Activated CD4-positive, alpha-beta memory T cell treated with anti-CD3 and anti-CD28 coated beads for 36 hours (primary cell): Measurements from ENCODE around the gene ST6GALNAC4. TPM values are rescaled to one million over a fixed set of nuclear protein-coding genes. Genes with fewer than 3 reads are reported as not detected.
"Not testable (repeated sequence)": the region's sequence is repeated elsewhere in the genome, so short reads cannot be mapped to it uniquely, and the experiment has no call there.

Experiments used
- CTCF ChIA-PET: fragments of 350-600 bp; sonication (Branson Sonifier 250); formaldehyde crosslinking; loops from one replicate; lab custom pipeline; 2021; ENCODE audit warnings: antibody characterized with exemption, inconsistent platforms; lab: Charles Lee
- POLR2A ChIA-PET: fragments of 350-600 bp; sonication (Branson Sonifier 250); formaldehyde crosslinking; loops from one replicate; lab custom pipeline; 2021; ENCODE audit warnings: antibody characterized with exemption; lab: Charles Lee
- DNase-seq: peaks from one replicate; pipeline ENCODE4 v3.0.0-alpha.2; 2020
- H3K27ac Mint-ChIP-seq: one replicate; pipeline ENCODE4 v1.8.0; 2021; ENCODE audit warnings: mixed read lengths
- H3K27me3 Mint-ChIP-seq: one replicate; pipeline ENCODE4 v1.8.0; 2021; ENCODE audit warnings: mixed read lengths
- H3K36me3 Mint-ChIP-seq: one replicate; pipeline ENCODE4 v1.8.0; 2021; ENCODE audit warnings: mixed read lengths
- H3K4me1 Mint-ChIP-seq: one replicate; pipeline ENCODE4 v1.8.0; 2021; ENCODE audit warnings: low read depth, mixed read lengths
- H3K4me3 Mint-ChIP-seq: one replicate; pipeline ENCODE4 v1.8.0; 2021; ENCODE audit warnings: mild to moderate bottlenecking, mixed read lengths
- H3K9me3 Mint-ChIP-seq: one replicate; pipeline ENCODE4 v1.8.0; 2021; ENCODE audit warnings: mixed read lengths
- intact Hi-C: fragments of 100-400 bp; cut with micrococcal nuclease; formaldehyde crosslinking; loops from one replicate; pipeline ENCODE4 v1.15.1; 2023
- total RNA-seq, 2 experiments: library from RNA; stranded (reverse); gene quantifications; one replicate each; pipeline ENCODE4 v1.2.3, GENCODE V29; 2021

Gene ST6GALNAC4
- total RNA-seq, 2 experiments from 2014 or later: 21.2 to 23.5 TPM

DNA sequence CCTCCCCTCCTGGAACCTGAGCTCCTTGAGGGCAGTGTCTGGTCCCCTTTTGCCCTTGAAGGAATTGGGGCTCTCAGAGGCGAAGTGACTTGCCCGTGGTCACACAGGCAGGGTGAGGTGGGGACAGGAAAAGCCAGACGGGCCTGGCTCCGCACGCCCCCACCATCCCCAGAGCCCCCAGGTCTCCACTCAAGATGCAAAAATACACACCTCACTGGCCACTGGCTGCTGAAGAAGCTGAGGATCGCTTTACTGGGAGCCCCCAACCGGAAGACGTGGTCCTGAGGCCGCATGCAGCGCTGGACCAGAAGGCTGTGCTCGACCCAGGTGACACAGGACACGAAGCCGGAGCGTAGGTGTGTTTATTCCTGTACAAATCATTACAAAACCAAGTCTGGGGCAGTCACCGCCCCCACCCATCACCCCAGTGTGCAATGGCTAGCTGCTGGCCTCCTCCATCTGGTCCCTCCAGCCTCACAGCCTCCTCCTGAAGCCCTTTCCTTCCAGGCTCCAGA lies 31.8 kb downstream of the ST6GALNAC4 start:
- Mint-ChIP-seq H3K36me3 (peaks cover 22% of the 10 kb centered on the region), H3K9me3 (no peaks in the 10 kb centered on the region), H3K4me1 (peaks cover 6% of the 10 kb centered on the region), H3K27ac (no peak overlapping the region), H3K4me3 (no peak overlapping the region), H3K27me3 (no peaks in the 10 kb centered on the region)
- intact Hi-C loops: no loop called here
- ChIA-PET CTCF (interaction anchor here (1.1 to 1.7 kb wide), 3 partner anchors 15 to 150 kb away, joined by 5 to 9 read pairs (median 7); partner anchors contain the start of gene TOR2A), POLR2A (no interaction called here)
- no peak for DNase-seq

DNA sequence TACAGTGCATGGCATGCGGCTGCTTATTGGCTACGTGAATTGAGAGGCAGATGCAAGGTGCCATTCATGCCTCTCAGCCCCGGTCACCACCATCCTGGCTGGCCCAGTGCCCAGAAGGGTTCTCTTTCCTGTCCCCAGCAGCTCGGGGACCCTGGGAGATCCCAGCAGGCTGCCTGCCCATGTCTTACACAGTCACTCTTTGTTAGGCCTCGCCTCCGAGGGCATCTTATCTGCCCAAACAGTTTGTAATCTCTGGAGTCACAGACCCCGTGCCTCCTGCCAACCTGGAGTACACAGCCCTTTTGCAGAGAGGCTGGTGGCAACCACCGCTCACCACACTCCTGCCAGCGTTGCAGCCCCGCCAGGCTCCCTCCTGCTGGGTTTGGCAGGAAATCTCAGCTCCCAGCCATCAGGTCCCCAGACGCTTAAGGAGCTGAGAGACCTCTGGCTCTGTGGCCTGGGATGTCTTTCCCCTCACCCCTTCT lies 32.4 kb downstream of the ST6GALNAC4 start:
- CTCF ChIA-PET: interaction anchor here (1.1 to 1.7 kb wide), 3 partner anchors 14 to 149 kb away, joined by 5 to 9 read pairs (median 7); partner anchors contain the start of gene TOR2A

DNA sequence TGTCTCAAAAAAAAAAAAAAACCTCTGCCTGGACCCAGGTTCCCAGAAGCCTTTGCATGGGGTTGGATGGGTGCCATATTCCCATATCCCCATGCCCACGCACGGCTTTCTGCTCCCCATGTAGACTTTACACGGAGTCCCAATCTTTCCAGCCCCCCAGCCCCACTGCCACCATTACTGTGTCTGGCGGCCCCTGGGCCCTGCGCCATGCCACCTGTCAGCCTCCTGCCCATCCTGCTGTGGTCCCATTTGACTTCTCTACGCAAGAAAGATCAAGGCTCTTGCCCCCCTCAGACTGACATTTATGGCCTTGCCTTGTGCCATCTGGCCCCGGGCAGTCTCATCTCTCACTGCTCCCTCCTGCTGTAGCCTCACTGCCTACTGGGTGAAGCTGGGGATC lies 32.9 kb downstream of the ST6GALNAC4 start:
- no peaks in the 10 kb centered on the region for H3K27me3 Mint-ChIP-seq
- H3K36me3 Mint-ChIP-seq: peaks cover 24% of the 10 kb centered on the region
- intact Hi-C loops: no loop called here
- peak overlapping the region; percentile 33 for H3K27ac Mint-ChIP-seq
- no peaks in the 10 kb centered on the region for H3K9me3 Mint-ChIP-seq
- POLR2A ChIA-PET: no interaction called here
- CTCF ChIA-PET: no interaction called here
- H3K4me1 Mint-ChIP-seq: peaks cover 7% of the 10 kb centered on the region
- no peak for DNase-seq
- H3K4me3 Mint-ChIP-seq: no peak overlapping the region

More for the DNA sequence above, 32.4 kb downstream of the ST6GALNAC4 start:
- intact Hi-C loops: no loop called here
- Mint-ChIP-seq H3K36me3 (peaks cover 22% of the 10 kb centered on the region), H3K27ac (peak overlapping the region; percentile 33), H3K27me3 (no peaks in the 10 kb centered on the region), H3K4me3 (no peak overlapping the region), H3K4me1 (peaks cover 6% of the 10 kb centered on the region), H3K9me3 (no peaks in the 10 kb centered on the region)
- POLR2A ChIA-PET: no interaction called here
- DNase-seq: no peak

DNA sequence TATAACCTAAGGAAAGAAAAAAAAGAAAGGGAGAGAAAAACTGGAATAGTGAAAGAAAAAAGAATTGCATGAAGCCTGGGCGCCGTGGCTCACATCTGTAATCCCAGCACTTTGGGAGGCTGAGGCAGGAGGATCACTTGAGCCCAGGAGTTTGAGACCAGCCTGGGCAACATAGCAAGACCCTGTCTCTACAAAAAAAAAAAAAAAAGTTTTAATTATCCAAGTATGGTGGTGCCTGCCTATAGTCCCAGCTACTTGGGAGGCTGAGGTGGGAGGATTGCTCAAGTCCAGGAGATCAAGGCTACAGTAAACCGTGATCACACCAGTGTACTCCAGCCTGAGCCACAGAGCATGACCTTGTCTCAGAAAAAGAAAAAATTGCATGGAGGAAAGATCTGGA lies 35.1 kb downstream of the ST6GALNAC4 start:
- POLR2A ChIA-PET, H3K27ac Mint-ChIP-seq, H3K9me3 Mint-ChIP-seq, DNase-seq, H3K27me3 Mint-ChIP-seq, H3K4me3 Mint-ChIP-seq, intact Hi-C loops: not testable (repeated sequence)
- Mint-ChIP-seq H3K4me1 (peaks cover 10% of the 10 kb centered on the region), H3K36me3 (peaks cover 12% of the 10 kb centered on the region)
- CTCF ChIA-PET: interaction anchor here (1.0 to 3.0 kb wide), 4 partner anchors 12 to 147 kb away, joined by 3 to 19 read pairs (median 4); partner anchors contain the start of genes ST6GALNAC6 and TOR2A

DNA sequence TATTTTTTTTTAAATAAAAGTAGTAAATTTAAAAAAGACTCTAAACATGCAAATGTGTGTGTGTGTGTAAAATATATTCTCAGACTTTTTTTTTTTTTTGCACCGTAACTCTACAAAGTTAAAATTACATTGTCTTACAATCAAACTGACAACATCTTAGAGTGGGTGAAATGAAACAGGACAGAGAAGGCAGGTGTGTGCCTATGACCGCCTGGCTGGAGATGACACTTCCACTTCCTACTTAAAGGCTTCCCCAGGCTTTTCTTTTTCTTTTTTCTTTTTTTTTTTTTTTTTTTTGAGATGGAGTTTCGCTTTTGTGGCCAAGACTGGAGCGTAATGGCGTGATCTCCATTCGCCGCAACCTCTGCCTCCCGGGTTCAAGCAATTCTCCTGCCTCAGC lies 36.7 kb downstream of the ST6GALNAC4 start:
- CTCF ChIA-PET: no interaction called here
- Mint-ChIP-seq H3K9me3 (no peaks in the 10 kb centered on the region), H3K4me3 (no peak overlapping the region), H3K27me3 (no peaks in the 10 kb centered on the region), H3K36me3 (peaks cover 6% of the 10 kb centered on the region), H3K4me1 (peaks cover 8% of the 10 kb centered on the region), H3K27ac (no peak overlapping the region)
- intact Hi-C loops: no loop called here
- no peak for DNase-seq
- POLR2A ChIA-PET: no interaction called here

DNA sequence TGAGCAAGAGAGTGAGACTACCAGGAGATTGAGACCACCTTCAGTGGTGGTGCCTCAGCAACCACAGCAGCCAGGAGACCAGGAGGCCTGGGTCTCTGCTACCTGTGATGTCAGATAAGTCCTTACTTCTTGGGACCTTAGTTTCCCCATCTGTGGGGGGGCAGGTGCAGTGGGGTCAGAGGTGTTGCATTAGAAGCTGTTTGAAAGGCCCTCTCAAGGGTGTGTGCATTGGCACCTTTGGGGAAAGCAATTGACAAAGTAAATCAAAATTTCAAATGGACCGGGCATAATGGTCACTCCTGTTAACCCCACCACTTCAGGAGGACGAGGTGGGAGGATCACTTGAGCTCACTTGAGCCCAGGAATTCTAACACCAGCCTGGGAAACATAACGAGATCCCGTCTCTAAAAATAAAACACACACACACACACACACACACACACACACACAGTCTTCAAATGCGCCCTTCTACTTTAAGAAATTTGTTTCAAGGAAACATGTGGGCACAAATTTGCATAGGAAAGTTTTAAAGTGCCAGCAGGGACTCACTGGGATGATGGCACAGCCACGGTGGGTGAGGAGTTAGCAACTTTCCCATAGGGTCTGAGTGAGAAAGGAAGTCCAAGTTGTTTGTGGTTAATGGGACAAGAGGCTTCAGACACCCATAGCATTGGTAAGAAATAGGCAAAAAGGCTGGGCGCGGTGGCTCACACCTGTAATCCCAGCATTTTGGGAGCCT lies 38.0 kb downstream of the ST6GALNAC4 start:
- Mint-ChIP-seq H3K27ac (no peak overlapping the region), H3K4me3 (no peak overlapping the region), H3K36me3 (peaks cover 2% of the 10 kb centered on the region), H3K4me1 (peaks cover 5% of the 10 kb centered on the region), H3K27me3 (no peaks in the 10 kb centered on the region), H3K9me3 (no peaks in the 10 kb centered on the region)
- CTCF ChIA-PET: interaction anchor here (1.5 to 2.3 kb wide), 2 partner anchors 9 to 144 kb away, joined by 3 to 7 read pairs; partner anchors contain the start of gene TOR2A
- intact Hi-C loops: no loop called here
- POLR2A ChIA-PET: no interaction called here
- no peak for DNase-seq

DNA sequence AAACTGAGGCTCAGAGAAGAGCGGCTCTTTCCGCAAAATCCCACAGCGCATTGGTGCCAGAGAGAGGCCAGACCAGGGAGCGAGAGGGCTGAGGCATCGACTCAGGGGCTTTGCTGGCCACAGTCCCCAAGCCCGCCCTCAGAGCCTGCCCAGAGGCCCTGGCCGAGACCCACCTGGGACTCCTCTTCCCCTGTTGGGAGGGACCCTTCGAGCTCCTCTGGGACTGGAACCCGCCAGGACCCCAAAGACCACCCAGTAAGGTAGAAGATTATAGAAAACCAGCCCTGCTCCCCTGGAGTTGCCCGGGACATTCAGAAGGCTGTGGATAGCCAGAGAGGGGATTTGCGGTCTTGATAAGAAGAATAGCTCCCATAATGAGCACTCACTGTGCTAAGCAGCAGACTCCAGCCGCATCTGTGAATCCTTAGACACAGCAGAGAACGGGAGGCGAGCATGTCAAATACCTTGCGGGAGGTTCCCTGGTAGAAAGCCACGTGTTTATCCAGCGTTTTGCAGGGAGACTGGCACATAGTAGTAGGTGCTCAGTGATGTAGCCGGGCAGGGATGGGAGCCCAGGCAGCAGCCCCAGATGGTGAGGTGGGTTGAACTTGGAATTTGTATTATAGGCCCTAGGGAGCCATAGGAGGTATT lies 38.7 kb downstream of the ST6GALNAC4 start:
- ChIA-PET POLR2A (no interaction called here), CTCF (interaction anchor here (1.5 to 2.3 kb wide), 2 partner anchors 8 to 144 kb away, joined by 3 to 7 read pairs; partner anchors contain the start of gene TOR2A)
- Mint-ChIP-seq H3K4me3 (no peak overlapping the region), H3K9me3 (no peaks in the 10 kb centered on the region), H3K27ac (no peak overlapping the region), H3K4me1 (peaks cover 5% of the 10 kb centered on the region), H3K27me3 (no peaks in the 10 kb centered on the region), H3K36me3 (peaks cover 2% of the 10 kb centered on the region)
- DNase-seq: no peak
- intact Hi-C loops: no loop called here

DNA sequence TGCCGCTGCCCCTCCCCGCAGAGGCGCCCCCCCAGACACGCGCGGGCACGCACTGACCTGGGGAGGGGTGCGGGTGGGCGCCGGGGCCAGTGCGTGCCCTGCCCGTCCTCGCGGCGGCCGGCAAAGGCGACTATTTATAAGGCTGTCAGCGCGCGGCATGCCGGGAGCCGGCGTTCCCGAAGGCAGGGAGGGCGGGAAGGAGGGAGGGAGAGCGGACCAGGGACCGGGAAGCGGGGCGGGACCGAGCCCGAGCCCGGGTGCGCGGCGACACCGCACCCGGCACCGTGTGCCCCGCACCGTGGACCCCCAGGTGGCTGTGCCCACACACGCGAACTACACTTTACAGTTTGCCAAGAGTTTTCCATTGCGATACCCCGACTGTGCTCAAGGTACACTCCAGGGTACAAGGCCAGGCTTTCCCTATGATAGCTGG lies 39.3 kb downstream of the ST6GALNAC4 start, which contains the start of gene AK1:
Gene AK1, minus strand, starts transcription at position 110 of the 433 bp plus-strand sequence. CDS start 3,058 bp downstream, outside the sequence.
- intact Hi-C loops: no loop called here
- peaks cover 2% of the 10 kb centered on the region for H3K36me3 Mint-ChIP-seq
- H3K9me3 Mint-ChIP-seq: no peaks in the 10 kb centered on the region

DNA sequence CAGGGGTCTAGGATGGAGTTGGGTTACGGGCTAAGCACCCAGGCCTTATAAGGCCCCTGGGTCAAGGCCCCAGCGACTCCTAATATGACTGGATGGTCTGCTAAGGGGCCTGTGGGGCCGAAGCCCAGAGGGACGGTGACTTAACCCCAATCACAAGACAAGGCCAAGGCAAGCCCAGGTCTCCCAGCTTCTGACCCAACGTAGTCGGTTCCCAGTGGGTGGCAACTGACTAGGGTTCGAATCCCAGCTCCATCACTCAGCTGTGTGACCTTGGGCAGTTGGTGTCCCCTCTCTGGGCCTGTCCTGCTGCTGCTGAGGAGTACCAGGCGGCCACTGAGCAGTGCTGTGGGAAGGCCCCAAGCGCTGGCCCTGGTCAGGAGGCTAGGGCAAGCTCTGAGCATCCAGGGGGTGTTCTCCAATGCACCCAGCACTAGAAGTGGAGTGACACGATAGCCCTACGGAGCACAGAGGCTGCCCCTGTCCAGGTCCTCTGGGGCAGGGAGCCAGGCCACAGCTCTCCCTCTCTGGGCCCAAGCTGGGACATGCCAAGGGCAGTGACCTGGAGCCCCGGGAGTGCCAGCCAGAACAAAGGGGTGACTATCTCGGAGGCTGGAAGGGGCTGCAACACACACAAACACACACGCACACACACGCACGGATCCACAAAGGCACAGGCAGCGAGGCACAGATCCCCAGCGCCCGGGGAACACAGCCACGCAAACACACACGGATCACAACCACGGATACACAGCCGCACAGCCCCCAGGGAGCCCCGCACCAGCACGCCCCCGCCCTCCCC lies 39.9 kb downstream of the ST6GALNAC4 start:
- peaks cover 5% of the 10 kb centered on the region for H3K4me1 Mint-ChIP-seq
- H3K36me3 Mint-ChIP-seq: peaks cover 2% of the 10 kb centered on the region
- no peaks in the 10 kb centered on the region for H3K9me3 Mint-ChIP-seq
- H3K4me3 Mint-ChIP-seq: no peak overlapping the region
- intact Hi-C loops: no loop called here
- ChIA-PET POLR2A (interaction anchor here (0.6 kb wide), 1 partner anchor 52 kb away, joined by 3 read pairs; no protein-coding TSS in a partner anchor), CTCF (no interaction called here)
- DNase-seq: no peak
- no peaks in the 10 kb centered on the region for H3K27me3 Mint-ChIP-seq
- H3K27ac Mint-ChIP-seq: no peak overlapping the region

More for the DNA sequence above, 39.3 kb downstream of the ST6GALNAC4 start, which contains the start of gene AK1:
- no peak within 1 kb of the TSS for H3K4me3 Mint-ChIP-seq
- peaks cover 5% of the 10 kb centered on the region for H3K4me1 Mint-ChIP-seq
- H3K27me3 Mint-ChIP-seq: no peaks in the 10 kb centered on the region
- no peak for DNase-seq
- POLR2A ChIA-PET: no interaction called here
- CTCF ChIA-PET: interaction anchor here (1.5 to 2.3 kb wide), 2 partner anchors 7 to 143 kb away, joined by 3 to 7 read pairs; partner anchors contain the start of gene TOR2A
- H3K27ac Mint-ChIP-seq: no peak within 1 kb of the TSS

DNA sequence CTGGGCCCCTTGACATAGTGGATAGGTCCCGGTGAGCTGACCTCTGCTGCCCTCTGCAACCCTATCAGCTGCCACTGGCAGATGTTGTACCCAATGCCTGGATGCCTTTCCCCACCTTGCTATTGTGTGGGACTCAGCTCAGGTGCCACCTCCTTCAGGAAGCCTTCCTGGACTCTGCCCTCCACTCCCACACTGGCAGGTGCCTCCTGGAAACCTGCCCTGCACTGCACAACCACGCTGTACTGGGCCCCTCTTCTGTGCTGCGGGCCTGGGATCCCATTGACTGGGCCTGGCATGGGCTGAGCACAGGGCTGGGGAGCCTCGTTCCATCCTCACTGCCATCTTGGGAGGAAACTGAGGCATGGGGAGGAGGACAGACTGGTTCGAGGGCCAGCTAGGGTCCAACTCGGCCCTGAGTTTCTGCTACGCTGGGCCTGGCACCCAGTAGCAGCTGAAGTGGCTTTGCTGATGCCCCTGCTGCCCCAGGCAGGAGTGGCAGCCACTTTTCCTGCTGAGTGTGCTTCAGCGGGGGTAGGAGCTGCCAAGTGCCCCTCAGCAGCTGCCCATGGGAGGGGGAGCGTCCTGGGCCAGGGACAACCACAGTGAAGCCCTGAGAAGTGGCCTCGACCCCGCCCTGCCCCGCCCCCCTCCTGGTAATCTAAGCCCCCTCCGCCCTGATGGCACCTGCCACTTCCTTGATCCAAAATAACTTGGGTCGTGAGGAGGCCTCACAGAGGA lies 40.6 kb downstream of the ST6GALNAC4 start:
- H3K27ac Mint-ChIP-seq: no peak overlapping the region
- H3K27me3 Mint-ChIP-seq: no peaks in the 10 kb centered on the region
- H3K4me3 Mint-ChIP-seq: no peak overlapping the region
- ChIA-PET POLR2A (no interaction called here), CTCF (interaction anchor here (1.0 kb wide), 1 partner anchor 45 kb away, joined by 3 read pairs; no protein-coding TSS in a partner anchor)
- no peak for DNase-seq
- H3K4me1 Mint-ChIP-seq: peaks cover 5% of the 10 kb centered on the region
- intact Hi-C loops: no loop called here
- no peaks in the 10 kb centered on the region for H3K9me3 Mint-ChIP-seq
- peaks cover 2% of the 10 kb centered on the region for H3K36me3 Mint-ChIP-seq
